Panc1 (cell line): ENCODE results near the gene SYNE1. TPM values are rescaled to one million over a fixed set of nuclear protein-coding genes. Genes with fewer than 3 reads are reported as not detected.

Experiments used
- ATAC-seq: fragments of 200-7000 bp; cut with Tn5 transposase; 2 replicates; pipeline ENCODE4 v1.9.1; 2020; ENCODE audit warnings: mild to moderate bottlenecking, moderate library complexity
- BruUV-seq: library from RNA; stranded (reverse); fragments of 400-500 nt; replicated peaks from 2 replicates; lab custom pipeline; 2021; lab: Mats Ljungman, UMichigan
- CTCF ChIA-PET: fragments of 300-600 bp; sonication (Branson Sonifier 250); formaldehyde crosslinking; loops from one replicate; lab custom pipeline; 2022; ENCODE audit warnings: antibody characterized with exemption; lab: Charles Lee
- POLR2A ChIA-PET: fragments of 300-600 bp; sonication (Branson Sonifier 250); formaldehyde crosslinking; loops from one replicate; lab custom pipeline; 2022; ENCODE audit warnings: antibody characterized with exemption; lab: Charles Lee
- DNase-seq: peaks from one replicate; pipeline ENCODE4 v3.0.0-alpha.2; 2010; ENCODE audit warnings: low read depth, low spot score
- H3K27ac ChIP-seq: 2 replicates; pipeline ENCODE4 v1.5.1; 2011; ENCODE audit warnings: mild to moderate bottlenecking, low read length, inconsistent platforms
- H3K27me3 ChIP-seq: fragments of 200-500 bp; sonication (Bioruptor generic); 2 replicates; pipeline ENCODE4 v1.6.0; 2014; ENCODE audit warnings: low read length, inconsistent platforms; ENCODE audit not compliant: control insufficient read depth, insufficient read depth
- H3K36me3 ChIP-seq: fragments of 200-500 bp; sonication (Bioruptor generic); 2 replicates; pipeline ENCODE4 v1.5.1; 2014; ENCODE audit warnings: inconsistent platforms, mild to moderate bottlenecking, low read length, moderate library complexity; ENCODE audit not compliant: control insufficient read depth, insufficient read depth
- H3K4me1 ChIP-seq: 2 replicates; pipeline ENCODE4 v1.5.1; 2011; ENCODE audit warnings: inconsistent platforms, mild to moderate bottlenecking, low read length, moderate library complexity; ENCODE audit not compliant: control insufficient read depth, insufficient read depth
- H3K4me3 ChIP-seq, 2 experiments: 2 replicates each; pipeline ENCODE4 v1.5.1; 2011 to 2012; ENCODE audit warnings: low read depth in 2 of 2, low read length in 2 of 2, mild to moderate bottlenecking in 2 of 2, inconsistent platforms in 1 of 2, moderate library complexity in 1 of 2
- H3K9me3 ChIP-seq: fragments of 200-500 bp; sonication (Bioruptor generic); 2 replicates; pipeline ENCODE4 v1.5.1; 2014; ENCODE audit warnings: low read depth, mild to moderate bottlenecking, inconsistent platforms, low read length, moderate library complexity; ENCODE audit not compliant: control insufficient read depth, insufficient read depth
- CTCF ChIP-seq: fragments of 450-650 bp; IDR thresholded peaks from 2 replicates; pipeline ENCODE4 v1.5.1; 2017; ENCODE audit warnings: mild to moderate bottlenecking
- POLR2AphosphoS5 ChIP-seq: IDR thresholded peaks from 2 replicates; pipeline ENCODE4 v1.6.1; 2012; ENCODE audit warnings: mild to moderate bottlenecking, low read depth, low read length, moderate library complexity
- REST ChIP-seq, 2 experiments: IDR thresholded peaks; 2 replicates each; pipeline ENCODE4 v1.6.1; 2011 to 2012; ENCODE audit warnings: low read depth in 2 of 2, control low read depth in 1 of 2, low read length in 1 of 2, mild to moderate bottlenecking in 1 of 2, moderate library complexity in 1 of 2; ENCODE audit not compliant: insufficient read depth in 1 of 2
- SIN3A ChIP-seq: IDR thresholded peaks from 2 replicates; pipeline ENCODE4 v1.6.1; 2012; ENCODE audit warnings: low read depth, mild to moderate bottlenecking, low read length, moderate library complexity, borderline replicate concordance; ENCODE audit not compliant: insufficient read depth
- TCF7L2 ChIP-seq: IDR thresholded peaks from 2 replicates; pipeline ENCODE4 v1.6.1; 2011; ENCODE audit warnings: mild to moderate bottlenecking, low read depth, low read length, inconsistent platforms
- in situ Hi-C: cut with HindIII; loops from 2 replicates; pipeline ENCODE4 v1.10.0; 2016; ENCODE audit warnings: low sequenced_read_pairs, low pct_unique_long_range_greater_than_20kb
- intact Hi-C: fragments of 100-400 bp; cut with micrococcal nuclease; formaldehyde crosslinking; loops from one replicate; pipeline ENCODE4 v1.10.0; 2022; ENCODE audit not compliant: unreplicated experiment
- total RNA-seq: library from RNA; stranded (reverse); gene quantifications from one replicate; pipeline ENCODE4 v1.2.1, GENCODE V29; 2021; ENCODE audit not compliant: unreplicated experiment

SYNE1 gene
- total RNA-seq, 1 experiment from 2014 or later, result 3.2 TPM

GRCh38 chr6:152502421-152503188, 134.6 kb downstream of the SYNE1 start:
- POLR2A ChIA-PET, result no interaction called here
- H3K4me3 ChIP-seq, result no peak overlapping the region
- no peaks in the 10 kb centered on the region for H3K36me3 ChIP-seq
- in situ Hi-C loops (no loop called here), intact Hi-C loops (no loop called here)
- DNase-seq (no peak), ATAC-seq (no peak)
- no peaks in the 10 kb centered on the region for H3K4me1 ChIP-seq
- CTCF ChIA-PET, result no interaction called here
- no TSS peak for BruUV-seq
- no peaks in the 10 kb centered on the region for H3K27me3 ChIP-seq
- H3K27ac ChIP-seq, result no peak overlapping the region
- TF ChIP-seq SIN3A, result no peak
- H3K9me3 ChIP-seq, result no peaks in the 10 kb centered on the region

GRCh38 chr6:152499931-152500330, 137.2 kb downstream of the SYNE1 start:
- DNase-seq (no peak), ATAC-seq (no peak)
- H3K4me3 ChIP-seq, result no peak overlapping the region
- ChIA-PET CTCF (no interaction called here), POLR2A (no interaction called here)
- no peaks in the 10 kb centered on the region for H3K9me3 ChIP-seq
- no peak for TF ChIP-seq CTCF
- TF ChIP-seq POLR2AphosphoS5, result no peak
- TF ChIP-seq SIN3A, result no peak
- no peak for TF ChIP-seq REST (IDR thresholded peaks at IDR 0.05; ENCODE audit: insufficient read depth in 1 of 2, low read depth in 2 of 2, low read length in 1 of 2)
- no peak for TF ChIP-seq TCF7L2
- intact Hi-C loops (no loop called here), in situ Hi-C loops (no loop called here)
- BruUV-seq, result no TSS peak
- H3K36me3 ChIP-seq, result no peaks in the 10 kb centered on the region
- no peaks in the 10 kb centered on the region for H3K27me3 ChIP-seq
- H3K27ac ChIP-seq, result no peak overlapping the region
- H3K4me1 ChIP-seq, result no peaks in the 10 kb centered on the region

- Histone ChIP-seq H3K9me3 (no peaks in the 10 kb centered on the region), H3K4me1 (no peaks in the 10 kb centered on the region), H3K27ac (no peak overlapping the region), H3K4me3 (no peak overlapping the region), H3K36me3 (no peaks in the 10 kb centered on the region), H3K27me3 (no peaks in the 10 kb centered on the region)
- ATAC-seq, result no peak
- in situ Hi-C loops (no loop called here), intact Hi-C loops (no loop called here)
- POLR2A ChIA-PET, result no interaction called here
- TF ChIP-seq TCF7L2 (no peak), REST (IDR thresholded peaks at IDR 0.05; ENCODE audit: insufficient read depth in 1 of 2, low read depth in 2 of 2, low read length in 1 of 2) (no peak), POLR2AphosphoS5 (no peak), SIN3A (no peak), CTCF (no peak)
- CTCF ChIA-PET, result no interaction called here
- no TSS peak for BruUV-seq
- DNase-seq, result no peak
These were observed 140.4 kb downstream of the SYNE1 start for GRCh38 chr6:152496731-152497130.
